GM21360 (cell line): ENCODE data around the gene WWP2.
"Not testable (repeated sequence)": the region's sequence is repeated elsewhere in the genome, so short reads cannot be mapped to it uniquely, and the experiment has no call there.

Experiments used
- ATAC-seq: cut with Tn5 transposase; IDR thresholded peaks from one replicate; pipeline ENCODE4 v1.9.1; 2021; ENCODE audit warnings: mild to moderate bottlenecking, moderate library complexity; ENCODE audit not compliant: unreplicated experiment

Gene WWP2

DNA sequence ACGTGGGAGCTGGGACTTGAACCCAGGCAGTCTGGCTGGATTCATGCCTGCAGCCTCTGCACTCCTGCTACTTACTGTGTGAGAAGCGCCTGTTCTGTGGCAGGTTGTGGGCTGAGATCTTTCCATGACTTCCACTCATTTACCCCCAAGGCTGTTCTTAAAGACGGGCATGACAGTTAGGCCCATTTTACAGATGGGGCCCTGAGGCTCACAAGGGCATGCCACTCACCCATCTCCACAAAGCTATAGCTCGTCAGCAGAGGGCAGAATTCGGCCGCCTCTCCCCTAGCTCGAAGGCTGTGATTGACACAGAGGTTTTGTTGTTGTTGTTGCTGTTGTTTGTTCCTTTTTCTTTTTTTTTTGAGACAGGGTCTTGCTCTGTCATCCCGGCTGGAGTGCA, 210.8 kb downstream of the WWP2 start:
- ATAC-seq = not testable (repeated sequence)

GRCh38 chr16:69985196-69985595, 223.1 kb downstream of the WWP2 start:
- not testable (repeated sequence) for ATAC-seq
